HG03439 (cell line): ENCODE measurements around the gene CIT.
"Not testable (repeated sequence)": the region's sequence is repeated elsewhere in the genome, so short reads cannot be mapped to it uniquely, and the experiment has no call there.

ENCODE experiments used
- ATAC-seq: cut with Tn5 transposase; IDR thresholded peaks from one replicate; pipeline ENCODE4 v1.9.1; 2021; ENCODE audit warnings: mild to moderate bottlenecking, moderate library complexity; ENCODE audit not compliant: unreplicated experiment

The CIT gene

GRCh38 chr12:119876761-119877638, at the start of gene CIT:
CIT (minus strand) TSS chr12:119877320; CDS start chr12:119876168, 1,152 bp downstream.
- ATAC-seq = peak; percentile 99

DNA sequence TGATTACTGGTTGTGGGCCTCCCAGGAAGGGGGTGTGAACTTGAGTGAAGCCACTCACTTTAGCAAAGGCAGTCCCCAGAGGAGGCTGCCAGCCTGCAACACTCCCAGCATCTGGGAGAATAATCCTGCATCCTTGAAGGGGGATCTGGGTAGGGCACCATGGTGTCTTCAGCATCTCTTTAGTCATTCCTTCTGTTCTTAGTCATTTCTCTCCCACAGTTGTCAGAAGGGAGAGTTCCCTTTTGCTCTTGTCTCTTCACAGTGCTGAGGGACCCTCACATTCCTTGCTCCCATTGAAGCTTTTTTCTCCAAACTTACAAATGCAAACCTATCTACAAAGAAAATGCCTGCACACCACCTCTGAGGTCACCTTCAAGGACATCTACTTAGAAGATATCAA, 48.1 kb upstream of the CIT start:
- no peak for ATAC-seq

DNA sequence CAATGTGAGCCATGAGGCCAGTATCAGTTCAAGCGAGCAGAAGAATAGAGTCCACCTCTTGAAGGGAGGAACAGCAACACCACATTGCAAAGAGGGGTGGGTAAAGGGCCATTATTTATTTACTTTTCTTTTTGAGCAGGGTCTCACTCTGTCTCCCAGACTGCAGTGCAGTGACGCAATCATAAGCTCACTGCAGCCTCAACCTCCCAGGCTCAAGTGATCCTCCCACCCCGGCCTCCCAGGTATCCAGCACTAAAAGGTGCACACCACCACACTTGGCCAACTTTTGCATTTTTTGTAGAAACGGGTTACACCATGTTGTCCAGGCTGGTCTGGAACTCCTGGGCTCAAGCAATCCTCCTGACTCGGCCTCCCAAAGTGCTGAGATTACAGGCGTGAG, 42.9 kb upstream of the CIT start:
- ATAC-seq = no peak

DNA sequence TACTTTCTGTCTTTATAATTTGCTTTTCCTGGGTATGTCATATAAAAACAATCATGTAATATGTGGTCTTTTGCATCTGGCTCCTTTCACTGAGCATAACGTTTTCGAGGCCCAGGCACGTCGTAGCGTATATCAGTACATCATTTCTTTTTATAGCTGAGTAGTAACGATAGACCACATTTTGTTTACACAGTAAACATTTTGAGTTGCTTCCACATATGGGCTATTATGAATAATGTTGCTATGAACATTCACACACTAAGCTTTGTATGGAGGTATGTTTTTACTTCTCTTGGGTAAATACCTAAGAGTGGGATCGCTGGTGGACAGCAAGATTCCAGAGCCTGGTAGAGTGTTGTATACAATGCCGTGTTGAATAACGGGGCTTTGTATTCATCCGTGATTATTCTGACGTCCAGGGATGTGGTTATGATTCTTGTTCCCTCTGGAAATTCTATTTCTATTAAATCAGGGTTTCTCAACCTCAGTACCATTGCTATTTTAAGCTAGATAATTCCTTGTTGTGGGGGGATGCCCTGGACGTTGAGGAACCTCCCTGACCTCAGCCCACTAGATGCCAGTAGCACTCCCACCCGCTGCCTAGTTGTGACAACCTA, 38.9 kb upstream of the CIT start:
- no peak for ATAC-seq

DNA sequence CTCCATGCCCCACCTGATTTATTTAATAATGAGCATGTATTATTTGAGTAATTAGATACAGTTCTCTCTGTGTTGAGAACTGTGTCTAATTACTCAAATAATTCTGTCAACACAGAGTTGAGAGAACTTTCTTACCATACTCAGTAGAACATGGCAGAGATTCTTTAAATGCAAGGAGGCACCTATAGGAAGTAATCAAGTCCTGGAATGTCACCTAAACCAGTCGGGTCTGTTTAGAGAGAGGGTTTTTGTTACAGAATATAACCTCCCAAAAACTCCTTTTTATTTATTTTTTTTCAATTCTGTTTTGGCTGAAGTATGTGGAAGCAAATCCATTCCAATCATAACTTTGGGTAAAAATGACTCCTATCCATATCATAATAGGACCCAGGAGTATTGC, 37.5 kb upstream of the CIT start:
- ATAC-seq = no peak

DNA sequence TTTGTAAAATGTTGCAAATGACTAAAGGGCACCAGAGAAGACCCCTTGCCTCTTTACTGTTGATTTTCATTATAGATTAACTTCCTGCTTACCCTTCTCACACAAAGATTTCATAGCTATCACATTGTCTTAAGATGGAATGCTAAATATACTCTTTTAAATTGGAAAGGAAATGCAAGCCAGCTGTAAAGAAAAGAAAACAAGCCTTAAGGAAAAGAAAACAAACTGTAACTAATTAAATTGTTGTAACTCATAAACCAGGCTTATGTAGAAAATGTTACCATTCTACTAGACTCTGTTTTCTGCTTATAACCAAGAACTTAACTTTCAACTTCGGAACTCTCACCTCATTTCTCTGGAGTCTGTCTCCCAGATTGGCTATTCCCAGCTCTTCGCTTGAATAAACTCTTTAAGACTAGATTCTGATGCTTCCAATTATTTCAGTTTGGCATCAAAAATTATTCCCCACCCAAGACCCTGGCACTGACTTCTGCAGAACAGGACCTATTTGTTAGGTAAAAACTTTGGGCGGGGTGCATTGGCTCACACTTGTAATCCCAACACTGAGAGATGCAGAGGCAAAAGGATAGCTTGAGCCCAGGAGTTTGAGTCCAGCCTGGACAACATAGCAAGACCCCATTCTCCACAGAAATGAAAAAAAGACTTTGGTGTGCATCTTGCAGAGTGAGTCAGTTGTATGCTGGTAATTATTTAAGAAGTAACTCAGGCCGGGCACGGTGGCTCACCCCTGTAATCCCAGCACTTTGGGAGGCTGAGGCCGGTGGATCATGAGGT, 36.6 kb upstream of the CIT start:
- ATAC-seq = no peak

- no peak for ATAC-seq
Measured at GRCh38 chr12:119911182-119911581, 34.1 kb upstream of the CIT start.

DNA sequence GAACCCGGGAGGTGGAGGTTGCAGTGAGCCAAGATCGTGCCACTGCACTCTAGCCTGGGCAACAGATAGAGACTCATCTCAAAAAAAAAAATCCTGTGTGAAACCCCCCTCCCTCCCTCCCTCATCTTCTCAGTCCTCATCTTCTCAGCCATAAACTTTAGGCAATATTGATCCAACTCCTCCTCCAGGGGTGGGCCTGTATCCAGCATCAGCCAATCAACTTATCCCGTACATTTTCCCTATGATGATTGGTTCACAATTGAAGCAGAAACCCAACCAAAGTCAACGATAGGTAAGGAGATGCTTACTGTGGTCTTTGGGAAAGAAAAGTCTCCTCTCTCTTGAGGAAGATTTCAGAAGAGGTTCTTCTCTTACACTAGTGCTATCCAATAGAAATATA, 33.5 kb upstream of the CIT start:
- ATAC-seq = no peak

DNA sequence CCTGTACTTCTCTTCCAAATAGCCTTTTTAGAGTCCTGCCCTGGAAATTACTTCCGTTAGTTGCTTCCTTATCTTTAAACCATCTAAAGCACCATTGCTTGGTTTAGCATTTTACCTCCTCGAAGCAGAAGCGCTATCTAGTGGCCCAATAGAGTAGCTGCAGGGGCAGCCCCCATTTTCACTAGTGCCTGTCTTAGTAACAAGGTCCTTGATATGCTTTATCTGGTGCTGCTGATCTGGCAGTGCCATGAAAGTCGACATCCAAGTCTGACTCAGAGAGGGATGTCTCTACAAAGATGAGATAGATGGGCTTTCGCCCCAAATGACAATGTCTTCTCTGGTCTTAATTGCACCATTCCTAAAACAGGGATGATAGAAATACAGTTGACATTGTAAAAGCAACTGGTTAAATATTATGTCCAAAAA, 25.0 kb upstream of the CIT start:
- no peak for ATAC-seq

DNA sequence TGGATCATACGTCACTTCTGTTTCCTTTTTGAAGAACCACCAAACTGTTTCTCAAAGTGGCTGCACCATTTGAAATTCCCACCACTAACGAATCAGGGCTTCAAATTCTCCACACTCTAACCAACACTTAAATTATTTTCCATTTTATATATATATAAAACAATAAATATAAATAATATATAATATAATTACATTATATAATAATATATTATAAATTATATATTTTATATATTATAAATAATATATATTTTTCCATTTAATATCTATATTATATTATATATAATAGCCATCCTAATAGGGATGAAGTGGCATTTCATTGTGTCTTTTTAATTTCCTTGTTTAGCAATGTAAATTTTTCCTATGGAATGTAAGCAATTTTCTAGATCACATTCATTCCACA, 24.6 kb upstream of the CIT start:
- no peak for ATAC-seq

DNA sequence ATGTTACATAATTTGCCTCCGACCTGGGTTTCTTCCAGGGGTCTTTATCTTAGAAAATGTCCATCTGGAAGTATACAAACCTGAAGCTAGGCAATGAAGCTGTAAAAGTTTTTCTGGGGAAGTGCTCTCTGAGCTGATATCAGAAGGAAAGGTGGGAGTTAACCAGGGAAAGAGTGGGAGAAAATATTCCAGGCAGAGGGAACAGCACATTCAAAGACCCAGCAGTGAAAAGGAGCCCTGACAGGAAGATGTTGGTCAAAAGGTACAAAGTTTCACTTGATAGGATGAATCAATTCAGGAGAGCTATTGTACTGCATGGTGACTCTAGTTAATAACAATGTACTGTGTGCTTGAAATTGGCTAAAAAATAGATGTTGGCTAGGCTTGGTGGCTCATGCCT, 17.8 kb upstream of the CIT start:
- ATAC-seq = no peak

- not testable (repeated sequence) for ATAC-seq
Measured at GRCh38 chr12:119892611-119893010, 15.5 kb upstream of the CIT start.

DNA sequence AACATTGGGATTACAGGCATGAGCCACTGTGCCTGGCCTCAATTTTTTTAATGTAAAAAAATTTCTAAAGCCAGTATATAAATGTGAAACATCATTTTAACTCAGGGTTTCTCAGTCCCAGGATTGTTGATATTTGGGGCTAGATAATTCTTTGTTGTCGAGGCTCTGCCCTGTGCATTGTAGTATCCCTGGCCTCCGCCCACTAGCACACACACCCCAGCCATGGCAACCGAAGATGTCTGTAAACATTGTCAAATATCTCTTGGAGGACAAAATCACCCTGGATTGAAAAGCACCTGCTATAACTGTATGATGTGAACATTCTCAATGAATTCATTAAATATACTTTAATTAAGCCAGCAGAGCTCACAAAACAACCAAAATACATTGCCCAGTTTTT, 8.4 kb upstream of the CIT start:
- ATAC-seq = no peak

- not testable (repeated sequence) for ATAC-seq
Measured at GRCh38 chr12:119883791-119884190, 6.7 kb upstream of the CIT start.

DNA sequence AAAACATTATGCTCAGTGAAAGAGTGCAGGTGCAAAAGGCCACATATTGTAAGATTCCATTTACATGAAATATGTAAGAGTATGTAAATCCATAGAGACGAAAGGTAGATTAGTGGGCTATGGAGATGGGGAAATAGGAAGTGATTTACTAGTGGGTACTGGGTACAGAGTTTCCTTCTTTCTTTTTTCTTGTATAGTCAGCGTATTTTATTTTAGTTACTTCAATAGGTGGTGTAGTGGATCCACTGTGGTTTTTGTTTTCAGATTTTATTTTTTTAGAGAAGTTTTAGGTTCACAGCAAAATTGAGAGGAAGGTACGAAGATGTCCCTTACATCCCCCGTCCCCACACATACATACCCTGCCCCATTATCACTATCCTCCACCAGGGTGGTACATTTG, 6.1 kb upstream of the CIT start:
- no peak for ATAC-seq

GRCh38 chr12:119877639-119877948, 474 bp upstream of the CIT start:
- ATAC-seq = no peak

DNA sequence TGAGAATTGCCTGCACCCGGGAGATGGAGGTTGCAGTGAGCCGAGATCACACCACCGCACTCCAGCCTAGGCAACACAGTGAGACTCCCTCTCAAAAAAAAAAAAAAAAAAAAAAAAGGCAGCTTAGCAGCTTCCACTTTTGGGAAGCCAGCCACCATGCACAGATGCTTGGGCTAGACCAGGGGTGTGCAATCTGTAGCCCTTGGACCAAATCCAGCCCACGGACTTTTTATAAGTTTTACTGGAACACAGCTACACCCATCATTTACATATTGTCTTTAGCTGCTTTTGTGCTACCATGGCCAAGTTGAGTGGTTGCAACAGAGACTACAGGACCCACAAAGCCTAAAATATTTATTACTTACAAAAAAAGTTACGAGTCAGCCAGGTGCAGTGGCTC, 6.7 kb downstream of the CIT start:
- ATAC-seq = no peak

- no peak for ATAC-seq
Measured at GRCh38 chr12:119869720-119870119, 7.4 kb downstream of the CIT start.

- no peak for ATAC-seq
Measured at GRCh38 chr12:119868992-119869391, 8.1 kb downstream of the CIT start.

DNA sequence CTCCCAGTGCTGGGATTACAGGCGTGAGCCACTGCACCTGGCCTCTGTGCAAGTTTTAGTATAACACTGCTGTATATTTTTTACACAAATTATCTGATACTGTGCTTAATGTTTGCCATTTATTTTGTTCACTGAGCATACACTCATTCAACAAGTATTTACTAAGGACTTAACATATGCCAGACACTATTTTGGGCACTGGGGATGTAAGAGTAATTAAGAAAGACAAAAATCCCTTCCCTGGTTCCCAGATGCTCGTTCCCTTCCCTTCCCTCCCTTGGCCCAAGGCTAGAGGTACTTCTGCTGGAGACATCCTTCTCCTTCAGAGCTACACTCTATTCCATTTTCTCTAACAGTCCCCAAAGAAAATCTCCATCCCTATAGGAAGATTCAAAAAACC, 12.5 kb downstream of the CIT start:
- ATAC-seq = no peak

GRCh38 chr12:119859241-119859640, 17.9 kb downstream of the CIT start:
- no peak for ATAC-seq

GRCh38 chr12:119857041-119857591, 20.0 kb downstream of the CIT start:
- no peak for ATAC-seq
